Stimulated activated CD8-positive, alpha-beta memory T cell treated with anti-CD3 and anti-CD28 coated beads, Interleukin-12 subunit alpha, Interleukin-12 subunit beta, amount 100 ng/mL, for 1 hour (primary cell): Measurements from ENCODE around the gene ERG.

Experiments
- DNase-seq: peaks from one replicate; pipeline ENCODE4 v3.0.0-alpha.2; 2020; ENCODE audit warnings: low read depth

ERG gene

GRCh38 chr21:38389354-38389676, 109.0 kb downstream of the ERG start:
- no peak for DNase-seq

GRCh38 chr21:38388647-38389353, 109.5 kb downstream of the ERG start:
- DNase-seq = no peak

GRCh38 chr21:38388203-38388602, 110.1 kb downstream of the ERG start:
- no peak for DNase-seq

GRCh38 chr21:38386967-38387366, 111.3 kb downstream of the ERG start:
- DNase-seq = no peak

GRCh38 chr21:38385427-38386175, 112.7 kb downstream of the ERG start:
- DNase-seq = no peak

- DNase-seq = no peak
Observed at GRCh38 chr21:38384675-38385426, 113.4 kb downstream of the ERG start.

GRCh38 chr21:38384238-38384560, 114.1 kb downstream of the ERG start:
- no peak for DNase-seq

- DNase-seq = no peak
Observed at GRCh38 chr21:38383411-38384237, 114.7 kb downstream of the ERG start.

- DNase-seq = no peak
Observed at GRCh38 chr21:38380481-38381137, 117.7 kb downstream of the ERG start.

- DNase-seq = no peak
Observed at GRCh38 chr21:38379147-38379546, 119.1 kb downstream of the ERG start.

- DNase-seq = no peak
Observed at GRCh38 chr21:38377165-38378088, 120.8 kb downstream of the ERG start.

GRCh38 chr21:38376693-38377092, 121.6 kb downstream of the ERG start:
- DNase-seq = no peak

GRCh38 chr21:38376235-38376634, 122.0 kb downstream of the ERG start:
- no peak for DNase-seq

GRCh38 chr21:38367646-38368045, 130.6 kb downstream of the ERG start:
- DNase-seq = no peak

GRCh38 chr21:38365521-38365920, 132.8 kb downstream of the ERG start:
- DNase-seq = no peak

GRCh38 chr21:38363693-38364092, 134.6 kb downstream of the ERG start:
- no peak for DNase-seq

GRCh38 chr21:38361324-38361723, 137.0 kb downstream of the ERG start:
- no peak for DNase-seq

- no peak for DNase-seq
Observed at GRCh38 chr21:38359835-38360234, 138.4 kb downstream of the ERG start.

- DNase-seq = no peak
Observed at GRCh38 chr21:38359090-38359489, 139.2 kb downstream of the ERG start.

GRCh38 chr21:38358666-38359065, 139.6 kb downstream of the ERG start:
- no peak for DNase-seq

- no peak for DNase-seq
Observed at GRCh38 chr21:38358098-38358497, 140.2 kb downstream of the ERG start.
